HEK293 (cell line): ENCODE results near the gene SURF4.

Experiments used
- GFI1B ChIP-seq: fragments of 450-650 bp; formaldehyde crosslinking; IDR thresholded peaks from 2 replicates; pipeline ENCODE4 v1.5.1; 2016; ENCODE audit warnings: missing biosample characterization, missing genetic modification characterization
- GLIS2 ChIP-seq: fragments of 450-650 bp; formaldehyde crosslinking; IDR thresholded peaks from 2 replicates; pipeline ENCODE4 v1.5.1; 2016; ENCODE audit warnings: missing biosample characterization, missing genetic modification characterization
- KLF1 ChIP-seq: fragments of 450-650 bp; formaldehyde crosslinking; IDR thresholded peaks from 2 replicates; pipeline ENCODE4 v1.5.1; 2016; ENCODE audit warnings: missing biosample characterization, missing genetic modification characterization
- KLF8 ChIP-seq: fragments of 450-650 bp; formaldehyde crosslinking; IDR thresholded peaks from 2 replicates; pipeline ENCODE4 v1.5.1; 2016; ENCODE audit warnings: missing biosample characterization, missing genetic modification characterization
- OSR2 ChIP-seq: fragments of 450-650 bp; formaldehyde crosslinking; IDR thresholded peaks from 2 replicates; pipeline ENCODE4 v1.5.1; 2016; ENCODE audit warnings: missing biosample characterization, missing genetic modification characterization
- ZEB2 ChIP-seq: fragments of 450-650 bp; formaldehyde crosslinking; IDR thresholded peaks from 2 replicates; pipeline ENCODE4 v1.5.1; 2016; ENCODE audit warnings: missing biosample characterization, missing genetic modification characterization
- ZFHX2 ChIP-seq: fragments of 450-650 bp; formaldehyde crosslinking; conservative IDR thresholded peaks from 2 replicates; pipeline ENCODE4 v1.5.1; 2016; ENCODE audit warnings: missing biosample characterization, missing genetic modification characterization
- ZIC2 ChIP-seq: fragments of 450-650 bp; formaldehyde crosslinking; IDR thresholded peaks from 2 replicates; pipeline ENCODE4 v1.5.1; 2016; ENCODE audit warnings: missing biosample characterization, missing genetic modification characterization
- ZNF174 ChIP-seq: fragments of 450-650 bp; formaldehyde crosslinking; IDR thresholded peaks from 2 replicates; pipeline ENCODE4 v1.5.0; 2017; ENCODE audit warnings: missing biosample characterization, mild to moderate bottlenecking, missing genetic modification characterization
- ZNF184 ChIP-seq: fragments of 450-650 bp; IDR thresholded peaks from 2 replicates; pipeline ENCODE4 v1.5.1; 2018; ENCODE audit warnings: missing biosample characterization, mild to moderate bottlenecking, missing genetic modification characterization
- ZNF211 ChIP-seq: fragments of 450-650 bp; formaldehyde crosslinking; IDR thresholded peaks from 2 replicates; pipeline ENCODE4 v1.5.1; 2016; ENCODE audit warnings: low read depth, missing biosample characterization, missing genetic modification characterization
- ZNF214 ChIP-seq: fragments of 450-650 bp; formaldehyde crosslinking; IDR thresholded peaks from 2 replicates; pipeline ENCODE4 v1.5.1; 2017; ENCODE audit warnings: missing biosample characterization, mild to moderate bottlenecking, missing genetic modification characterization, borderline replicate concordance
- ZNF223 ChIP-seq: fragments of 450-650 bp; formaldehyde crosslinking; IDR thresholded peaks from 2 replicates; pipeline ENCODE4 v1.5.1; 2016; ENCODE audit warnings: missing biosample characterization, missing genetic modification characterization
- ZNF24 ChIP-seq: fragments of 450-650 bp; formaldehyde crosslinking; IDR thresholded peaks from 2 replicates; pipeline ENCODE4 v1.5.1; 2016; ENCODE audit warnings: missing biosample characterization, missing genetic modification characterization
- ZNF248 ChIP-seq: fragments of 450-650 bp; formaldehyde crosslinking; IDR thresholded peaks from 2 replicates; pipeline ENCODE4 v1.5.1; 2017; ENCODE audit warnings: missing biosample characterization, missing genetic modification characterization
- ZNF394 ChIP-seq: fragments of 450-650 bp; formaldehyde crosslinking; IDR thresholded peaks from 2 replicates; pipeline ENCODE4 v1.5.1; 2016; ENCODE audit warnings: missing biosample characterization, missing genetic modification characterization, mild to moderate bottlenecking, moderate library complexity, borderline replicate concordance
- ZNF510 ChIP-seq: fragments of 450-650 bp; formaldehyde crosslinking; IDR thresholded peaks from 2 replicates; pipeline ENCODE4 v1.5.1; 2018; ENCODE audit warnings: mild to moderate bottlenecking, missing genetic modification characterization, missing biosample characterization; ENCODE audit not compliant: insufficient replicate concordance
- ZNF514 ChIP-seq: fragments of 450-650 bp; formaldehyde crosslinking; IDR thresholded peaks from 2 replicates; pipeline ENCODE4 v1.5.1; 2016; ENCODE audit warnings: missing biosample characterization, missing genetic modification characterization
- ZNF629 ChIP-seq: fragments of 450-650 bp; formaldehyde crosslinking; IDR thresholded peaks from 2 replicates; pipeline ENCODE4 v1.5.1; 2017; ENCODE audit warnings: missing biosample characterization, missing genetic modification characterization
- ZNF670 ChIP-seq: fragments of 450-650 bp; formaldehyde crosslinking; IDR thresholded peaks from 2 replicates; pipeline ENCODE4 v1.5.1; 2016; ENCODE audit warnings: missing biosample characterization, missing genetic modification characterization, low read depth
- ZNF677 ChIP-seq: fragments of 450-650 bp; IDR thresholded peaks from 2 replicates; pipeline ENCODE4 v1.5.0; 2018; ENCODE audit warnings: missing biosample characterization, mild to moderate bottlenecking, missing genetic modification characterization, moderate library complexity
- ZNF76 ChIP-seq: fragments of 450-650 bp; formaldehyde crosslinking; IDR thresholded peaks from 2 replicates; pipeline ENCODE4; 2016; ENCODE audit warnings: low read depth, missing biosample characterization, missing genetic modification characterization, borderline replicate concordance
- ZNF791 ChIP-seq: fragments of 450-650 bp; formaldehyde crosslinking; IDR thresholded peaks from 2 replicates; pipeline ENCODE4 v1.5.1; 2016; ENCODE audit warnings: missing biosample characterization, missing genetic modification characterization
- ZNF792 ChIP-seq: fragments of 450-650 bp; formaldehyde crosslinking; IDR thresholded peaks from 2 replicates; pipeline ENCODE4 v1.5.1; 2016; ENCODE audit warnings: missing biosample characterization, missing genetic modification characterization
- ZNF837 ChIP-seq: fragments of 450-650 bp; formaldehyde crosslinking; IDR thresholded peaks from 2 replicates; pipeline ENCODE4 v1.5.1; 2016; ENCODE audit warnings: missing biosample characterization, missing genetic modification characterization
- TF ChIP-seq, protein P1 (sequence below): fragments of 450-650 bp; formaldehyde crosslinking; IDR thresholded peaks from 2 replicates; pipeline ENCODE4 v1.5.1; 2016; ENCODE audit warnings: missing biosample characterization, missing genetic modification characterization
- TF ChIP-seq, protein P2 (sequence below): fragments of 450-650 bp; formaldehyde crosslinking; IDR thresholded peaks from 2 replicates; pipeline ENCODE4 v1.5.1; 2016; ENCODE audit warnings: missing biosample characterization, missing genetic modification characterization
- TF ChIP-seq, protein P3 (sequence below): fragments of 450-650 bp; formaldehyde crosslinking; IDR thresholded peaks from 2 replicates; pipeline ENCODE4 v1.5.1; 2016; ENCODE audit warnings: missing biosample characterization, missing genetic modification characterization
- TF ChIP-seq, protein P4 (sequence below): fragments of 450-650 bp; formaldehyde crosslinking; IDR thresholded peaks from 2 replicates; pipeline ENCODE4 v1.5.1; 2016; ENCODE audit warnings: missing biosample characterization, missing genetic modification characterization
- TF ChIP-seq, protein P5 (sequence below): fragments of 450-650 bp; formaldehyde crosslinking; IDR thresholded peaks from 2 replicates; pipeline ENCODE4 v1.5.1; 2016; ENCODE audit warnings: missing biosample characterization, missing genetic modification characterization
- TF ChIP-seq, protein P6 (sequence below): fragments of 450-650 bp; formaldehyde crosslinking; IDR thresholded peaks from 2 replicates; pipeline ENCODE4 v1.5.1; 2016; ENCODE audit warnings: missing biosample characterization, missing genetic modification characterization

Gene SURF4

DNA sequence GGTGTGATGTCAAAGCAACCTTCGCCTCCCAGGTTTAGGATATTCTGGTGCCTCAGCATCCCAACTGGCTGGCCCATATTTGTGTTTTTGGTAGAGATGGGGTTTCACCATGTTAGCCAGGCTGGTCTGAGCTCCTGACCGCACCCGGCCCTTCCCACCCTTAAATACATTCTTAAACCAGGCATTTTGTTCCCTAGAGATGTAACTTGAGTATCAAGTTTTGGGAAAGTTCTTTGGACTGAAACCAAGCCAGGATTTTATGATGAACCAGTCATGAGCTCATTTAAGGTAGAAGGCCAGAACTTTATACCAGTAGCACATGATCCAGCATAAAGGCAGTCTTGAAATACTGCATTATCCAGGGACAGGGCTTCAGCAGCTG lies 24.3 kb downstream of the SURF4 start (continued):
- TF ChIP-seq, protein P1, sequence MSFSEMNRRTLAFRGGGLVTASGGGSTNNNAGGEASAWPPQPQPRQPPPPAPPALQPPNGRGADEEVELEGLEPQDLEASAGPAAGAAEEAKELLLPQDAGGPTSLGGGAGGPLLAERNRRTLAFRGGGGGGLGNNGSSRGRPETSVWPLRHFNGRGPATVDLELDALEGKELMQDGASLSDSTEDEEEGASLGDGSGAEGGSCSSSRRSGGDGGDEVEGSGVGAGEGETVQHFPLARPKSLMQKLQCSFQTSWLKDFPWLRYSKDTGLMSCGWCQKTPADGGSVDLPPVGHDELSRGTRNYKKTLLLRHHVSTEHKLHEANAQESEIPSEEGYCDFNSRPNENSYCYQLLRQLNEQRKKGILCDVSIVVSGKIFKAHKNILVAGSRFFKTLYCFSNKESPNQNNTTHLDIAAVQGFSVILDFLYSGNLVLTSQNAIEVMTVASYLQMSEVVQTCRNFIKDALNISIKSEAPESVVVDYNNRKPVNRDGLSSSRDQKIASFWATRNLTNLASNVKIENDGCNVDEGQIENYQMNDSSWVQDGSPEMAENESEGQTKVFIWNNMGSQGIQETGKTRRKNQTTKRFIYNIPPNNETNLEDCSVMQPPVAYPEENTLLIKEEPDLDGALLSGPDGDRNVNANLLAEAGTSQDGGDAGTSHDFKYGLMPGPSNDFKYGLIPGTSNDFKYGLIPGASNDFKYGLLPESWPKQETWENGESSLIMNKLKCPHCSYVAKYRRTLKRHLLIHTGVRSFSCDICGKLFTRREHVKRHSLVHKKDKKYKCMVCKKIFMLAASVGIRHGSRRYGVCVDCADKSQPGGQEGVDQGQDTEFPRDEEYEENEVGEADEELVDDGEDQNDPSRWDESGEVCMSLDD (tag by site-specific recombination) = no peak
- peak; percentile 60 for TF ChIP-seq KLF8 (tag by site-specific recombination)
- TF ChIP-seq ZNF670 (tag by site-specific recombination) = no peak
- no peak for TF ChIP-seq ZNF223
- no peak for TF ChIP-seq ZNF514 (tag by site-specific recombination)
- TF ChIP-seq, protein P2, sequence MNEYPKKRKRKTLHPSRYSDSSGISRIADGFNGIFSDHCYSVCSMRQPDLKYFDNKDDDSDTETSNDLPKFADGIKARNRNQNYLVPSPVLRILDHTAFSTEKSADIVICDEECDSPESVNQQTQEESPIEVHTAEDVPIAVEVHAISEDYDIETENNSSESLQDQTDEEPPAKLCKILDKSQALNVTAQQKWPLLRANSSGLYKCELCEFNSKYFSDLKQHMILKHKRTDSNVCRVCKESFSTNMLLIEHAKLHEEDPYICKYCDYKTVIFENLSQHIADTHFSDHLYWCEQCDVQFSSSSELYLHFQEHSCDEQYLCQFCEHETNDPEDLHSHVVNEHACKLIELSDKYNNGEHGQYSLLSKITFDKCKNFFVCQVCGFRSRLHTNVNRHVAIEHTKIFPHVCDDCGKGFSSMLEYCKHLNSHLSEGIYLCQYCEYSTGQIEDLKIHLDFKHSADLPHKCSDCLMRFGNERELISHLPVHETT (tag by site-specific recombination) = peak; percentile 9; the same call in 1 of the 2 replicates
- TF ChIP-seq ZEB2 (tag by site-specific recombination) = 0 out of 2 replicates have a peak, but pooled peaks have one; percentile 57
- peak; percentile 25; the same call in 1 of the 2 replicates for TF ChIP-seq ZNF629 (tag by site-specific recombination)
- no peak for TF ChIP-seq ZNF510
- peak; percentile 21; the same call in 1 of the 2 replicates for TF ChIP-seq OSR2 (tag by site-specific recombination)
- TF ChIP-seq, protein P3, sequence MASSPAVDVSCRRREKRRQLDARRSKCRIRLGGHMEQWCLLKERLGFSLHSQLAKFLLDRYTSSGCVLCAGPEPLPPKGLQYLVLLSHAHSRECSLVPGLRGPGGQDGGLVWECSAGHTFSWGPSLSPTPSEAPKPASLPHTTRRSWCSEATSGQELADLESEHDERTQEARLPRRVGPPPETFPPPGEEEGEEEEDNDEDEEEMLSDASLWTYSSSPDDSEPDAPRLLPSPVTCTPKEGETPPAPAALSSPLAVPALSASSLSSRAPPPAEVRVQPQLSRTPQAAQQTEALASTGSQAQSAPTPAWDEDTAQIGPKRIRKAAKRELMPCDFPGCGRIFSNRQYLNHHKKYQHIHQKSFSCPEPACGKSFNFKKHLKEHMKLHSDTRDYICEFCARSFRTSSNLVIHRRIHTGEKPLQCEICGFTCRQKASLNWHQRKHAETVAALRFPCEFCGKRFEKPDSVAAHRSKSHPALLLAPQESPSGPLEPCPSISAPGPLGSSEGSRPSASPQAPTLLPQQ (tag by site-specific recombination) = no peak
- TF ChIP-seq ZNF24 (tag by site-specific recombination) = no peak
- TF ChIP-seq ZNF792 = no peak
- TF ChIP-seq KLF1 (tag by site-specific recombination) = peak; percentile 81
- no peak for TF ChIP-seq GFI1B (tag by site-specific recombination)
- TF ChIP-seq, protein P4, sequence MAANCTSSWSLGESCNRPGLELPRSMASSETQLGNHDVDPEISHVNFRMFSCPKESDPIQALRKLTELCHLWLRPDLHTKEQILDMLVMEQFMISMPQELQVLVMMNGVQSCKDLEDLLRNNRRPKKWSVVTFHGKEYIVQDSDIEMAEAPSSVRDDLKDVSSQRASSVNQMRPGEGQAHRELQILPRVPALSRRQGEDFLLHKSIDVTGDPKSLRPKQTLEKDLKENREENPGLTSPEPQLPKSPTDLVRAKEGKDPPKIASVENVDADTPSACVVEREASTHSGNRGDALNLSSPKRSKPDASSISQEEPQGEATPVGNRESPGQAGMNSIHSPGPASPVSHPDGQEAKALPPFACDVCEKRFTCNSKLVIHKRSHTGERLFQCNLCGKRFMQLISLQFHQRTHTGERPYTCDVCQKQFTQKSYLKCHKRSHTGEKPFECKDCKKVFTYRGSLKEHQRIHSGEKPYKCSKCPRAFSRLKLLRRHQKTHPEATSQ = no peak
- no peak for TF ChIP-seq ZNF174 (tag by site-specific recombination)
- TF ChIP-seq GLIS2 (tag by site-specific recombination) = no peak
- no peak for TF ChIP-seq ZNF394 (tag by site-specific recombination)
- TF ChIP-seq, protein P5, sequence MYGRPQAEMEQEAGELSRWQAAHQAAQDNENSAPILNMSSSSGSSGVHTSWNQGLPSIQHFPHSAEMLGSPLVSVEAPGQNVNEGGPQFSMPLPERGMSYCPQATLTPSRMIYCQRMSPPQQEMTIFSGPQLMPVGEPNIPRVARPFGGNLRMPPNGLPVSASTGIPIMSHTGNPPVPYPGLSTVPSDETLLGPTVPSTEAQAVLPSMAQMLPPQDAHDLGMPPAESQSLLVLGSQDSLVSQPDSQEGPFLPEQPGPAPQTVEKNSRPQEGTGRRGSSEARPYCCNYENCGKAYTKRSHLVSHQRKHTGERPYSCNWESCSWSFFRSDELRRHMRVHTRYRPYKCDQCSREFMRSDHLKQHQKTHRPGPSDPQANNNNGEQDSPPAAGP (tag by site-specific recombination) = no peak
- no peak for TF ChIP-seq ZNF211 (tag by site-specific recombination)
- TF ChIP-seq ZNF184 = 0 out of 2 replicates have a peak, but pooled peaks have one; percentile 17
- no peak for TF ChIP-seq ZNF837
- no peak for TF ChIP-seq ZNF677
- no peak for TF ChIP-seq ZIC2
- no peak for TF ChIP-seq ZNF791 (tag by site-specific recombination)
- TF ChIP-seq ZNF76 (tag by site-specific recombination) = no peak
- no peak for TF ChIP-seq ZNF214 (tag by site-specific recombination)
- TF ChIP-seq, protein P6, sequence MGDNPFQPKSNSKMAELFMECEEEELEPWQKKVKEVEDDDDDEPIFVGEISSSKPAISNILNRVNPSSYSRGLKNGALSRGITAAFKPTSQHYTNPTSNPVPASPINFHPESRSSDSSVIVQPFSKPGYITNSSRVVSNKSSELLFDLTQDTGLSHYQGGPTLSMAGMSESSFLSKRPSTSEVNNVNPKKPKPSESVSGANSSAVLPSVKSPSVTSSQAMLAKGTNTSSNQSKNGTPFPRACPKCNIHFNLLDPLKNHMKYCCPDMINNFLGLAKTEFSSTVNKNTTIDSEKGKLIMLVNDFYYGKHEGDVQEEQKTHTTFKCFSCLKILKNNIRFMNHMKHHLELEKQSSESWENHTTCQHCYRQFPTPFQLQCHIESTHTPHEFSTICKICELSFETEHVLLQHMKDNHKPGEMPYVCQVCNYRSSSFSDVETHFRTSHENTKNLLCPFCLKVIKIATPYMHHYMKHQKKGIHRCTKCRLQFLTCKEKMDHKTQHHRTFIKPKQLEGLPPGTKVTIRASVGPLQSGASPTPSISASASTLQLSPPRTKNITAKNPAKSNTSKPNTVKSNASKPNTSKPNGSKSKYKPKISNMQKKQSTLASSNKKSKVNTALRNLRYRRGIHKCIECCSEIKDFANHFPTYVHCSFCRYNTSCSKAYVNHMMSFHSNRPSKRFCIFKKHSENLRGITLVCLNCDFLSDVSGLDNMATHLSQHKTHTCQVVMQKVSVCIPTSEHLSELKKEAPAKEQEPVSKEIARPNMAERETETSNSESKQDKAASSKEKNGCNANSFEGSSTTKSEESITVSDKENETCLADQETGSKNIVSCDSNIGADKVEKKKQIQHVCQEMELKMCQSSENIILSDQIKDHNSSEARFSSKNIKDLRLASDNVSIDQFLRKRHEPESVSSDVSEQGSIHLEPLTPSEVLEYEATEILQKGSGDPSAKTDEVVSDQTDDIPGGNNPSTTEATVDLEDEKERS = no peak
- no peak for TF ChIP-seq ZFHX2
- no peak for TF ChIP-seq ZNF248 (tag by site-specific recombination)
- TF ChIP-seq, all 188 proteins: peak for 7
